Natural killer cell (primary cell): ENCODE data around the gene CNPY2. TPM values are rescaled to one million over a fixed set of nuclear protein-coding genes. Genes with fewer than 3 reads are reported as not detected.

Experiments
- ATAC-seq, 3 donors: fragments of 150-1000 bp in 2 of 3; fragments of 200-7000 bp in 1 of 3; cut with Tn5 transposase; 1 replicate in 1 of 3; 2 replicates in 2 of 3; pipeline ENCODE4 v1.10.0; 2021; ENCODE audit warnings: mild to moderate bottlenecking in 2 of 3, moderate library complexity in 2 of 3
- DNase-seq, 2 donors: peaks; one replicate each; pipeline versions ENCODE4 v3.0.0 to v3.0.0-alpha.2; 2013 to 2021; ENCODE audit warnings: mixed read lengths in 1 of 2
- H3K27ac ChIP-seq: one replicate; pipeline ENCODE4 v1.5.1; 2013; ENCODE audit warnings: mild to moderate bottlenecking, low read length
- H3K27me3 ChIP-seq: one replicate; pipeline ENCODE4 v1.6.1; 2013; ENCODE audit warnings: low read length; ENCODE audit not compliant: control insufficient read depth, insufficient read depth
- H3K36me3 ChIP-seq: one replicate; pipeline ENCODE4 v1.6.1; 2013; ENCODE audit warnings: low read length; ENCODE audit not compliant: control insufficient read depth, insufficient read depth
- H3K4me1 ChIP-seq: one replicate; pipeline ENCODE4 v1.6.1; 2013; ENCODE audit warnings: low read length; ENCODE audit not compliant: control insufficient read depth, insufficient read depth
- H3K4me3 ChIP-seq: one replicate; pipeline ENCODE4 v1.5.1; 2013; ENCODE audit warnings: low read length
- H3K9me3 ChIP-seq: one replicate; pipeline ENCODE4 v1.6.1; 2013; ENCODE audit warnings: low read length; ENCODE audit not compliant: control insufficient read depth, insufficient read depth
- H3K27ac Mint-ChIP-seq, 2 donors: one replicate each; pipeline ENCODE4 v1.8.0; 2022; ENCODE audit warnings: mild to moderate bottlenecking in 2 of 2, mixed read lengths in 2 of 2, moderate library complexity in 1 of 2
- H3K27me3 Mint-ChIP-seq, 2 donors: one replicate each; pipeline ENCODE4 v1.8.0; 2022; ENCODE audit warnings: low read depth in 2 of 2, mixed read lengths in 2 of 2
- H3K36me3 Mint-ChIP-seq: one replicate; pipeline ENCODE4 v1.8.0; 2022; ENCODE audit warnings: mixed read lengths
- H3K4me1 Mint-ChIP-seq, 2 donors: one replicate each; pipeline ENCODE4 v1.8.0; 2022; ENCODE audit warnings: mixed read lengths in 2 of 2
- H3K4me3 Mint-ChIP-seq: one replicate; pipeline ENCODE4 v1.8.0; 2022; ENCODE audit warnings: mild to moderate bottlenecking, moderate library complexity, mixed read lengths
- H3K9me3 Mint-ChIP-seq, 2 donors: one replicate each; pipeline ENCODE4 v1.8.0; 2022; ENCODE audit warnings: mixed read lengths in 2 of 2
- CTCF ChIP-seq: fragments of 200-600 bp; IDR thresholded peaks from one replicate; pipeline ENCODE4 v1.8.0; 2022; ENCODE audit warnings: antibody characterized with exemption
- WGBS: methylation state at CpG from one replicate; pipeline ENCODE4 v1.1.7; 2013; ENCODE audit warnings: missing lambda C conversion rate; ENCODE audit not compliant: insufficient coverage; 5-methylcytosine and 5-hydroxymethylcytosine counted together
- intact Hi-C: fragments of 100-400 bp; cut with micrococcal nuclease; formaldehyde crosslinking; loops from one replicate; pipeline ENCODE4 v1.14.2; 2022
- total RNA-seq, 4 donors: library from RNA; stranded (reverse); fragments of 120-200 nt in 1 of 4; gene quantifications; one replicate each; pipeline versions ENCODE4 v1.2.3 to v1.2.4, GENCODE V29; 2013 to 2022

CNPY2 gene
- total RNA-seq, 3 donors from 2014 or later (not counting 1 experiment from before 2014, with no cell fraction given), result 50.4 to 64.3 (median 60.8) TPM

GRCh38 chr12:56260921-56261320 lies 54.9 kb downstream of the CNPY2 start:
- WGBS, result 100% methylated on average over 3 of the region's 3 CpGs
- intact Hi-C loops, result no loop called here
- TF ChIP-seq CTCF, result no peak
- H3K27me3 ChIP-seq, result no peaks in the 10 kb centered on the region
- no peaks in the 10 kb centered on the region for H3K27me3 Mint-ChIP-seq
- H3K9me3 ChIP-seq, result no peaks in the 10 kb centered on the region
- H3K27ac ChIP-seq, result no peak overlapping the region
- DNase-seq, result no peak
- peaks cover 24% of the 10 kb centered on the region for H3K4me1 ChIP-seq
- no peak overlapping the region for H3K4me3 ChIP-seq
- peaks cover 8% of the 10 kb centered on the region for H3K36me3 ChIP-seq
- H3K4me3 Mint-ChIP-seq, result peak overlapping the region; percentile 62
- ATAC-seq, result no peak
- H3K27ac Mint-ChIP-seq, result no peak overlapping the region
- no peaks in the 10 kb centered on the region for H3K9me3 Mint-ChIP-seq
- peaks cover 8 to 22% of the 10 kb centered on the region in 2 donors for H3K4me1 Mint-ChIP-seq
- H3K36me3 Mint-ChIP-seq, result no peaks in the 10 kb centered on the region

GRCh38 chr12:56260380-56260779 lies 55.4 kb downstream of the CNPY2 start:
- Histone ChIP-seq H3K4me1 (peaks cover 24% of the 10 kb centered on the region), H3K4me3 (no peak overlapping the region), H3K9me3 (no peaks in the 10 kb centered on the region), H3K27me3 (no peaks in the 10 kb centered on the region), H3K27ac (no peak overlapping the region), H3K36me3 (peaks cover 13% of the 10 kb centered on the region)
- DNase-seq (no peak), ATAC-seq (no peak)
- no peaks in the 10 kb centered on the region for H3K36me3 Mint-ChIP-seq
- no peak for TF ChIP-seq CTCF
- H3K27me3 Mint-ChIP-seq, result no peaks in the 10 kb centered on the region
- H3K9me3 Mint-ChIP-seq, result no peaks in the 10 kb centered on the region
- peaks cover 8 to 26% of the 10 kb centered on the region in 2 donors for H3K4me1 Mint-ChIP-seq
- H3K27ac Mint-ChIP-seq, result no peak overlapping the region
- 94% methylated on average over 8 of the region's 8 CpGs for WGBS
- intact Hi-C loops, result no loop called here
- peak overlapping the region; percentile 62 for H3K4me3 Mint-ChIP-seq

Other genes with a start within 250 kb of the CNPY2 start
- under 1 TPM in 2 of 3 donors, not detected in 1; 0.26 to 0.66 TPM for gene ERBB3, start 235.8 kb downstream of the CNPY2 start, total RNA-seq
- 10 to 100 TPM; 78.5 to 86.4 (median 79.7) TPM for gene PA2G4, start 211.4 kb downstream of the CNPY2 start, total RNA-seq
- 1,000 to 10,000 TPM; 2,342 to 3,083 (median 3,009) TPM for gene RPL41, start 199.4 kb downstream of the CNPY2 start, total RNA-seq
- gene ZC3H10, start 197.7 kb downstream of the CNPY2 start, total RNA-seq, result 10 to 100 TPM; 12.0 to 24.3 (median 16.2) TPM
- 100 to 1,000 TPM; 198 to 215 (median 199) TPM for gene ESYT1, start 187.7 kb downstream of the CNPY2 start, total RNA-seq
- 1 to 10 TPM; 6.7 to 8.9 (median 7.4) TPM for gene MYL6B, start 163.4 kb downstream of the CNPY2 start, total RNA-seq
- 1,000 to 10,000 TPM in 2 of 3 donors, 100 to 1,000 TPM in 1; 881 to 1,204 (median 1,015) TPM for gene MYL6, start 157.6 kb downstream of the CNPY2 start, total RNA-seq
- 100 to 1,000 TPM; 205 to 232 (median 210) TPM for gene SMARCC2, start 126.5 kb downstream of the CNPY2 start, total RNA-seq
- gene RNF41, start 94.1 kb downstream of the CNPY2 start, total RNA-seq, result 10 to 100 TPM; 32.3 to 44.5 (median 38.6) TPM
- 10 to 100 TPM; 21.6 to 23.4 (median 22.6) TPM for gene NABP2, start 91.6 kb downstream of the CNPY2 start, total RNA-seq
- 1 to 10 TPM in 1 of 3 donors, under 1 TPM in 2; 0.70 to 1.4 (median 0.71) TPM for gene SLC39A5, start 85.9 kb downstream of the CNPY2 start, total RNA-seq
- gene ANKRD52, start 57.6 kb downstream of the CNPY2 start, total RNA-seq, result 10 to 100 TPM; 34.1 to 52.2 (median 51.4) TPM
- gene COQ10A, start 49.0 kb downstream of the CNPY2 start, total RNA-seq, result 10 to 100 TPM; 27.2 to 37.9 (median 30.2) TPM
- gene CS, start 15.7 kb downstream of the CNPY2 start, total RNA-seq, result 100 to 1,000 TPM; 185 to 190 (median 188) TPM
- 100 to 1,000 TPM in 1 of 3 donors, 10 to 100 TPM in 2; 86.2 to 117 (median 95.7) TPM for gene PAN2, start 18.0 kb upstream of the CNPY2 start, total RNA-seq
- gene IL23A, start 22.9 kb upstream of the CNPY2 start, total RNA-seq, result 1 to 10 TPM; 1.8 to 2.7 (median 2.2) TPM
- gene STAT2, start 44.1 kb upstream of the CNPY2 start, total RNA-seq, result 100 to 1,000 TPM; 140 to 157 (median 143) TPM
- gene APOF, start 46.9 kb upstream of the CNPY2 start, total RNA-seq, result not detected
- gene TIMELESS, start 133.4 kb upstream of the CNPY2 start, total RNA-seq, result 10 to 100 TPM; 11.1 to 12.3 (median 11.7) TPM
- gene MIP, start 138.7 kb upstream of the CNPY2 start, total RNA-seq, result not detected
- gene SPRYD4, start 152.6 kb upstream of the CNPY2 start, total RNA-seq, result 1 to 10 TPM; 5.6 to 6.2 (median 5.6) TPM
- 1 to 10 TPM; 1.2 to 1.6 (median 1.6) TPM for gene GLS2, start 172.2 kb upstream of the CNPY2 start, total RNA-seq
- gene RBMS2, start 205.8 kb upstream of the CNPY2 start, total RNA-seq, result 10 to 100 TPM; 10.8 to 16.5 (median 15.6) TPM